HL-60 (cell line): ENCODE measurements around the gene DCXR.
A peak's percentile ranks its signal among the peaks of the same experiment; 100 is the strongest.

ENCODE experiments used
- DNase-seq, 2 experiments: peaks; one replicate each; pipeline ENCODE4 v3.0.0-alpha.2; 2010 to 2020; ENCODE audit warnings: low read depth in 1 of 2, low spot score in 1 of 2
- H3K27ac ChIP-seq: fragments of 250-450 bp; sonication (Bioruptor Pico); replicated peaks from 2 replicates; pipeline ENCODE4 v1.5.1; 2020; ENCODE audit warnings: mild to moderate bottlenecking, moderate library complexity
- H3K27me3 ChIP-seq: fragments of 250-450 bp; sonication (Bioruptor Pico); 2 replicates; pipeline ENCODE4 v1.5.1; 2021; ENCODE audit warnings: mild to moderate bottlenecking, moderate library complexity; ENCODE audit not compliant: insufficient read depth, poor library complexity, severe bottlenecking
- H3K4me3 ChIP-seq: replicated peaks from 2 replicates; pipeline ENCODE4 v1.5.1; 2011; ENCODE audit warnings: mild to moderate bottlenecking, control low read depth, low read length; ENCODE audit not compliant: insufficient read depth
- GABPA ChIP-seq: IDR thresholded peaks from 2 replicates; pipeline ENCODE4 v1.6.1; 2012; ENCODE audit warnings: low read depth
- POLR2AphosphoS5 ChIP-seq: IDR thresholded peaks from 2 replicates; pipeline ENCODE4 v1.6.1; 2012; ENCODE audit warnings: low read depth
- REST ChIP-seq: IDR thresholded peaks from 2 replicates; pipeline ENCODE4 v1.6.1; 2012; ENCODE audit warnings: low read depth; ENCODE audit not compliant: insufficient replicate concordance
- SPI1 ChIP-seq: IDR thresholded peaks from 2 replicates; pipeline ENCODE4 v1.6.1; 2012; ENCODE audit warnings: low read depth, mild to moderate bottlenecking, borderline replicate concordance
- TF ChIP-seq, protein P1 (sequence below): IDR thresholded peaks from one replicate; pipeline ENCODE4 v1.5.1; 2011; ENCODE audit warnings: low read length, control low read depth, inconsistent platforms; ENCODE audit not compliant: insufficient read depth

DCXR gene

GRCh38 chr17:82053130-82053529 lies 15.6 kb upstream of the DCXR start:
- Histone ChIP-seq H3K27ac (no peak overlapping the region; the same call in 1 of the 2 replicates), H3K27me3 (no peaks in the 10 kb centered on the region), H3K4me3 (peak overlapping the region; percentile 78; the same call in 1 of the 2 replicates)
- TF ChIP-seq REST (no peak), SPI1 (no peak), GABPA (no peak), POLR2AphosphoS5 (no peak)
- TF ChIP-seq, protein P1, sequence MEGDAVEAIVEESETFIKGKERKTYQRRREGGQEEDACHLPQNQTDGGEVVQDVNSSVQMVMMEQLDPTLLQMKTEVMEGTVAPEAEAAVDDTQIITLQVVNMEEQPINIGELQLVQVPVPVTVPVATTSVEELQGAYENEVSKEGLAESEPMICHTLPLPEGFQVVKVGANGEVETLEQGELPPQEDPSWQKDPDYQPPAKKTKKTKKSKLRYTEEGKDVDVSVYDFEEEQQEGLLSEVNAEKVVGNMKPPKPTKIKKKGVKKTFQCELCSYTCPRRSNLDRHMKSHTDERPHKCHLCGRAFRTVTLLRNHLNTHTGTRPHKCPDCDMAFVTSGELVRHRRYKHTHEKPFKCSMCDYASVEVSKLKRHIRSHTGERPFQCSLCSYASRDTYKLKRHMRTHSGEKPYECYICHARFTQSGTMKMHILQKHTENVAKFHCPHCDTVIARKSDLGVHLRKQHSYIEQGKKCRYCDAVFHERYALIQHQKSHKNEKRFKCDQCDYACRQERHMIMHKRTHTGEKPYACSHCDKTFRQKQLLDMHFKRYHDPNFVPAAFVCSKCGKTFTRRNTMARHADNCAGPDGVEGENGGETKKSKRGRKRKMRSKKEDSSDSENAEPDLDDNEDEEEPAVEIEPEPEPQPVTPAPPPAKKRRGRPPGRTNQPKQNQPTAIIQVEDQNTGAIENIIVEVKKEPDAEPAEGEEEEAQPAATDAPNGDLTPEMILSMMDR = no peak
- no peak for DNase-seq

DNA sequence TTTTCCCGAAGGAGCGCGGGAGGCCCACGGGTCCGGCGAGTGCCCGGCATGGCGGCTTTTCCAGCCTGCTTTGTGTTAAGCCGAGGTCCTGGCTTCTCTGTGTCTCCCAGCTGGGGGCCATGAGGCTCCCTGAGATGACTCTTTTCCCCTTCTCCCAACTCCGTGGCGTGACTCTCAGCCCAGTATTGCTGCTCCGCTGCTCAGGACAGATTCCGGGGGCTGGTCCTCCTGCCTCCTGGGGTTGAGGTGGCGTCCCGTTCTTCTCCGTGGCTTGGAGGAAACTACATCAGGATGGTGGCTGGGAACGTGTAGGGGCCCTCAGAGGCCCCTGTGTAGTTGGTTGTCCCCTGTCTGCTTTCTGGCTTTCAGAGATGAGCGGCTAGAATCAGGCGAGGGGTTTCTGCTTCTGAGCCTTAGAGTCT lies 15.2 kb upstream of the DCXR start:
- H3K27ac ChIP-seq = peak overlapping the region; percentile 55

More for the DNA sequence above, 15.2 kb upstream of the DCXR start:
- TF ChIP-seq POLR2AphosphoS5 (no peak), SPI1 (no peak), REST (no peak), GABPA (no peak)
- TF ChIP-seq, protein P1 = no peak
- DNase-seq = no peak
- Histone ChIP-seq H3K4me3 (peak overlapping the region; percentile 78), H3K27me3 (no peaks in the 10 kb centered on the region)
